GM12878 (cell line): Measurements from ENCODE around the gene RAP1A. TPM values are rescaled to one million over a fixed set of nuclear protein-coding genes. Genes with fewer than 3 reads are reported as not detected.

Experiments used
- ATAC-seq: fragments of 200-7000 bp; cut with Tn5 transposase; 3 replicates; pipeline ENCODE4 v1.9.1; 2020; ENCODE audit warnings: mild to moderate bottlenecking, moderate library complexity
- BruUV-seq: library from RNA; stranded (reverse); fragments of 400-500 nt; replicated peaks from 2 replicates; lab custom pipeline; 2021; lab: Mats Ljungman, UMichigan
- CTCF ChIA-PET: fragments of 300-600 bp; sonication (Branson Sonifier 250); formaldehyde crosslinking; extraction: SDS; loops from one replicate; lab custom pipeline; 2021; ENCODE audit warnings: inconsistent platforms; lab: Yijun Ruan, JAX
- POLR2A ChIA-PET: fragments of 350-600 bp; formaldehyde crosslinking; extraction: SDS; loops from one replicate; lab custom pipeline; 2021; ENCODE audit warnings: inconsistent platforms; lab: Charles Lee
- RAD21 ChIA-PET: fragments of 300-600 bp; sonication (Branson Sonifier 250); formaldehyde crosslinking; loops from one replicate; lab custom pipeline; 2023; ENCODE audit warnings: antibody characterized with exemption; ENCODE audit not compliant: unreplicated experiment; lab: Charles Lee
- SMC1A ChIA-PET: fragments of 300-600 bp; sonication (Branson Sonifier 250); formaldehyde crosslinking; loops from one replicate; lab custom pipeline; 2023; ENCODE audit not compliant: unreplicated experiment, uncharacterized antibody; lab: Charles Lee
- DNase-seq: peaks from one replicate; pipeline ENCODE4 v3.0.0-alpha.2; 2011; ENCODE audit warnings: low read depth, low spot score
- FAIRE-seq: peaks from 3 replicates; lab custom pipeline; 2011; peaks lifted over from hg19 to GRCh38; lab: Jason Lieb, UNC
- H2AFZ ChIP-seq: 2 replicates; pipeline ENCODE4 v1.6.0; 2011; ENCODE audit warnings: low read depth, low read length, control low read depth; ENCODE audit not compliant: control insufficient read depth
- H3K27ac ChIP-seq: 2 replicates; pipeline ENCODE4 v1.5.1; 2011; ENCODE audit warnings: control low read depth; ENCODE audit not compliant: control insufficient read depth, insufficient read depth
- H3K27me3 ChIP-seq, 2 experiments: replicated peaks in 1 of 2; 2 replicates each; pipeline versions ENCODE4 v1.6.0 to v1.6.1; 2011; ENCODE audit warnings: low read length in 1 of 2; ENCODE audit not compliant: control insufficient read depth in 2 of 2, insufficient read depth in 2 of 2
- H3K36me3 ChIP-seq, 2 experiments: 2 replicates each; pipeline ENCODE4 v1.5.1; 2011; ENCODE audit warnings: low read length in 1 of 2; ENCODE audit not compliant: control insufficient read depth in 2 of 2, insufficient read depth in 2 of 2
- H3K4me1 ChIP-seq: 2 replicates; pipeline ENCODE4 v1.6.1; 2011; ENCODE audit warnings: mild to moderate bottlenecking, low read length, moderate library complexity, mixed read lengths; ENCODE audit not compliant: control insufficient read depth, insufficient read depth
- H3K4me2 ChIP-seq: 2 replicates; pipeline ENCODE4 v1.6.0; 2011; ENCODE audit warnings: control low read depth; ENCODE audit not compliant: control insufficient read depth, insufficient read depth
- H3K4me3 ChIP-seq: fragments of 200-600 bp; sonication (generic); 2 replicates; pipeline ENCODE4 v1.5.1; 2016
- H3K79me2 ChIP-seq: 2 replicates; pipeline ENCODE4 v1.6.0; 2011; ENCODE audit warnings: low read length; ENCODE audit not compliant: control insufficient read depth, insufficient read depth
- H3K9ac ChIP-seq: 2 replicates; pipeline ENCODE4 v1.8.0; 2011; ENCODE audit warnings: low read length, control low read depth, mixed read lengths; ENCODE audit not compliant: control insufficient read depth, insufficient read depth
- H3K9me3 ChIP-seq: replicated peaks from 3 replicates; pipeline ENCODE4 v1.5.1; 2011; ENCODE audit warnings: mild to moderate bottlenecking, low read length; ENCODE audit not compliant: control insufficient read depth, insufficient read depth
- H4K20me1 ChIP-seq: 2 replicates; pipeline ENCODE4 v1.6.0; 2011; ENCODE audit not compliant: control insufficient read depth, insufficient read depth
- CBX5 ChIP-seq: sonication (generic); IDR thresholded peaks from 2 replicates; pipeline ENCODE4 v1.6.1; 2016; ENCODE audit warnings: low read depth, moderate library complexity, mild to moderate bottlenecking, inconsistent platforms
- E2F8 ChIP-seq: fragments of 450-650 bp; IDR thresholded peaks from 2 replicates; pipeline ENCODE4 v1.6.1; 2018; ENCODE audit warnings: mild to moderate bottlenecking, low read depth, moderate library complexity; ENCODE audit not compliant: partially characterized antibody
- JUNB ChIP-seq: IDR thresholded peaks from 2 replicates; pipeline ENCODE4 v1.6.1; 2016; ENCODE audit warnings: antibody characterized with exemption, mild to moderate bottlenecking
- KAT2A ChIP-seq: conservative IDR thresholded peaks from 2 replicates; pipeline ENCODE4 v1.6.1; 2011; ENCODE audit warnings: low read depth, low read length; ENCODE audit not compliant: control insufficient read depth
- MEF2A ChIP-seq: IDR thresholded peaks from 2 replicates; pipeline ENCODE4 v1.6.1; 2011; ENCODE audit warnings: low read depth, mild to moderate bottlenecking, low read length, moderate library complexity; ENCODE audit not compliant: insufficient read depth
- NFYB ChIP-seq: IDR thresholded peaks from 2 replicates; pipeline ENCODE4 v1.6.1; 2011; ENCODE audit warnings: low read depth, mild to moderate bottlenecking, low read length, improper control_type of control experiment, moderate library complexity; ENCODE audit not compliant: insufficient read depth
- STAT3 ChIP-seq: IDR thresholded peaks from 2 replicates; pipeline ENCODE4 v1.6.1; 2011; ENCODE audit warnings: low read depth, low read length, improper control_type of control experiment
- TCF7 ChIP-seq: IDR thresholded peaks from 2 replicates; pipeline ENCODE4 v1.6.1; 2014; ENCODE audit warnings: antibody characterized with exemption, borderline replicate concordance
- ZNF622 ChIP-seq: fragments of 450-650 bp; IDR thresholded peaks from 2 replicates; pipeline ENCODE4 v1.6.1; 2017; ENCODE audit warnings: mild to moderate bottlenecking, inconsistent platforms
- in situ Hi-C: fragments of 300-500 bp; cut with MboI; formaldehyde crosslinking; loops from 9 replicates; pipeline ENCODE4 v1.14.3; 2018; ENCODE audit warnings: mixed read lengths
- intact Hi-C: fragments of 100-400 bp; cut with micrococcal nuclease; formaldehyde crosslinking; loops from one replicate; pipeline ENCODE4 v1.14.2; 2022; ENCODE audit not compliant: unreplicated experiment
- polyA plus RNA-seq, 11 experiments: library from polyadenylated mRNA; depleted of rRNA in 4 of 11; unstranded in 6 of 11; stranded (reverse) in 5 of 11; fragments of >200 nt; fragmentation: Nextera tagmentation in 4 of 11; fragmentation: Illumina TruSeq in 1 of 11; extraction: Ambion mirVana in 4 of 11; extraction: Trizol in 1 of 11; gene quantifications; 1 replicate in 1 of 11; 2 replicates in 10 of 11; pipeline versions ENCODE4 v1.2.1 to v1.2.3, GENCODE V29; 2011 to 2016; ENCODE audit warnings: inconsistent platforms in 2 of 11, missing spikeins in 2 of 11, low read depth in 1 of 11
- total RNA-seq, 4 experiments: library from RNA; depleted of rRNA in 3 of 4; stranded (reverse); fragments of >200 nt in 3 of 4; fragmentation: Illumina TruSeq in 1 of 4; extraction: Trizol in 1 of 4; gene quantifications; 2 replicates each; pipeline versions ENCODE4 v1.2.1 to v1.2.3, GENCODE V29; 2013 to 2021

The RAP1A gene
- total and polyA plus RNA-seq, 10 of the 15 experiments (the other 5 are each of a cell fraction or from before 2014, with no cell fraction given): 38.4 to 213 (median 86.0) TPM

- Histone ChIP-seq H3K4me1 (peaks cover 7% of the 10 kb centered on the region), H3K4me3 (no peak overlapping the region), H4K20me1 (no peaks in the 10 kb centered on the region), H3K79me2 (peaks cover 3% of the 10 kb centered on the region), H3K36me3 (peaks cover 9 to 51% of the 10 kb centered on the region in 2 experiments), H3K4me2 (no peak overlapping the region), H3K27ac (no peak overlapping the region), H3K9ac (no peak overlapping the region), H3K27me3 (no peaks in the 10 kb centered on the region), H2AFZ (no peak overlapping the region), H3K9me3 (no peaks in the 10 kb centered on the region)
- FAIRE-seq: no peak
- intact Hi-C loops: no loop called here
- ATAC-seq: no peak
- ChIA-PET POLR2A (interaction anchor here (1.0 kb wide), 1 partner anchor 17 kb away, joined by 4 read pairs; no protein-coding TSS in a partner anchor), RAD21 (interaction anchor here (1.5 kb wide), 1 partner anchor 12 kb away, joined by 3 read pairs; no protein-coding TSS in a partner anchor), CTCF (interaction anchor here (1.0 to 11.3 kb wide), 5 partner anchors 10 to 197 kb away, joined by 3 to 101 read pairs (median 5); no protein-coding TSS in a partner anchor), SMC1A (interaction anchor here (0.5 to 9.9 kb wide), 6 partner anchors 9 to 197 kb away, joined by 3 to 90 read pairs (median 6); no protein-coding TSS in a partner anchor)
- TF ChIP-seq TCF7: no peak
- no peak for TF ChIP-seq NFYB
- TF ChIP-seq MEF2A: no peak
- no peak for TF ChIP-seq KAT2A
- TF ChIP-seq CBX5: no peak
- TF ChIP-seq JUNB: no peak
- no peak for TF ChIP-seq STAT3
- TF ChIP-seq ZNF622: no peak
- TF ChIP-seq E2F8: no peak
- no peak for DNase-seq
- in situ Hi-C loops: no loop called here
- no TSS peak for BruUV-seq
Observed at GRCh38 chr1:111704776-111705175, 85.2 kb downstream of the RAP1A start.
